ENCODE data around the gene HES2.

- TF ChIP-seq GATA2 (IDR thresholded peaks at IDR 0.05; ENCODE audit: low read depth, low read length) (no peak), GATA3 (IDR thresholded peaks at IDR 0.05; ENCODE audit: low read depth, low read length) (no peak)
Measured at GRCh38 chr1:6464514-6464836, 44.8 kb upstream of the HES2 start.
